H1 (cell line): ENCODE results near the gene DCDC1. TPM values are rescaled to one million over a fixed set of nuclear protein-coding genes. Genes with fewer than 3 reads are reported as not detected.

Experiments
- CTCF ChIA-PET: fragments of 300-600 bp; sonication (Branson Sonifier 250); formaldehyde crosslinking; loops from one replicate; lab custom pipeline; 2021; ENCODE audit not compliant: partially characterized antibody; lab: Charles Lee
- POLR2A ChIA-PET: fragments of 300-600 bp; sonication (Branson Sonifier 250); formaldehyde crosslinking; loops from one replicate; lab custom pipeline; 2021; ENCODE audit warnings: inconsistent platforms; ENCODE audit not compliant: partially characterized antibody; lab: Charles Lee
- DNase-seq, 2 experiments: peaks; one replicate each; pipeline versions ENCODE4 v3.0.0 to v3.0.0-alpha.2; 2010 to 2022; ENCODE audit warnings: low spot score in 2 of 2, low read depth in 1 of 2, mixed read lengths in 1 of 2
- FAIRE-seq: peaks from 2 replicates; lab custom pipeline; 2011; peaks lifted over from hg19 to GRCh38; lab: Jason Lieb, UNC
- H2AFZ ChIP-seq: 2 replicates; pipeline ENCODE4 v1.8.1; 2012; ENCODE audit warnings: low read length, inconsistent platforms
- H2AK5ac ChIP-seq: 2 replicates; pipeline ENCODE4 v1.6.1; 2013; ENCODE audit warnings: low read depth, low read length
- H2BK120ac ChIP-seq: replicated peaks from 2 replicates; pipeline ENCODE3; 2013; ENCODE audit warnings: low read depth, low read length, inconsistent platforms
- H2BK12ac ChIP-seq: 2 replicates; pipeline ENCODE4 v1.6.1; 2013; ENCODE audit warnings: low read depth, low read length
- H2BK15ac ChIP-seq: 2 replicates; pipeline ENCODE4 v1.6.1; 2013; ENCODE audit warnings: low read length
- H2BK20ac ChIP-seq: 2 replicates; pipeline ENCODE4 v1.6.1; 2013; ENCODE audit warnings: low read length
- H2BK5ac ChIP-seq: 2 replicates; pipeline ENCODE4 v1.6.1; 2013; ENCODE audit warnings: low read depth, low read length
- H3K14ac ChIP-seq: 2 replicates; pipeline ENCODE4 v1.6.1; 2013; ENCODE audit warnings: inconsistent platforms; ENCODE audit not compliant: insufficient read length
- H3K18ac ChIP-seq: 2 replicates; pipeline ENCODE4 v1.6.1; 2013; ENCODE audit warnings: low read length; ENCODE audit errors: extremely low read depth
- H3K23ac ChIP-seq: 2 replicates; pipeline ENCODE4 v1.6.1; 2013; ENCODE audit warnings: inconsistent platforms; ENCODE audit not compliant: insufficient read length
- H3K23me2 ChIP-seq: 2 replicates; pipeline ENCODE4 v1.6.1; 2013; ENCODE audit warnings: low read depth, low read length
- H3K27ac ChIP-seq: 2 replicates; pipeline ENCODE4 v1.6.1; 2011; ENCODE audit warnings: low read depth, low read length, inconsistent platforms
- H3K27me3 ChIP-seq, 4 experiments: replicated peaks in 1 of 4; 1 replicate in 1 of 4; 2 replicates in 3 of 4; pipeline versions ENCODE4 v1.6.1 to v1.8.1; 2011 to 2013; ENCODE audit warnings: low read length in 3 of 4, mild to moderate bottlenecking in 3 of 4, inconsistent platforms in 2 of 4, mixed read lengths in 2 of 4, moderate library complexity in 1 of 4; ENCODE audit not compliant: control insufficient read depth in 3 of 4, insufficient read depth in 3 of 4; ENCODE audit errors: extremely low read depth in 1 of 4
- H3K36me3 ChIP-seq, 4 experiments: 2 replicates each; pipeline versions ENCODE4 v1.6.1 to v1.8.1; 2011 to 2013; ENCODE audit warnings: mild to moderate bottlenecking in 4 of 4, low read length in 3 of 4, moderate library complexity in 2 of 4, control low read depth in 1 of 4, inconsistent platforms in 1 of 4; ENCODE audit not compliant: insufficient read depth in 4 of 4, control insufficient read depth in 2 of 4
- H3K4ac ChIP-seq: replicated peaks from 2 replicates; pipeline ENCODE3; 2013; ENCODE audit warnings: low read length, low read depth, mixed read lengths, inconsistent platforms; ENCODE audit not compliant: insufficient read length
- H3K4me1 ChIP-seq, 4 experiments: replicated peaks in 1 of 4; 1 replicate in 1 of 4; 2 replicates in 3 of 4; pipeline versions ENCODE4 v1.6.1 to v1.8.1; 2011 to 2013; ENCODE audit warnings: low read length in 3 of 4, inconsistent platforms in 2 of 4, mixed read lengths in 1 of 4; ENCODE audit not compliant: insufficient read depth in 4 of 4, control insufficient read depth in 3 of 4
- H3K4me2 ChIP-seq, 2 experiments: 2 replicates each; pipeline versions ENCODE4 v1.6.1 to v1.8.1; 2011 to 2013; ENCODE audit warnings: low read depth in 2 of 2, low read length in 2 of 2, control low read depth in 1 of 2, inconsistent platforms in 1 of 2, mild to moderate bottlenecking in 1 of 2; ENCODE audit not compliant: insufficient read depth in 1 of 2
- H3K4me3 ChIP-seq, 4 experiments: fragments of 200-600, 300-600 bp in 1 of 4; sonication (generic), shearing (Covaris generic), sonication (Bioruptor Twin) in 1 of 4; 2 replicates each; pipeline versions ENCODE4 v1.5.1 to v1.8.1; 2011 to 2016; ENCODE audit warnings: low read length in 4 of 4, low read depth in 3 of 4, control low read depth in 2 of 4, inconsistent platforms in 2 of 4, mild to moderate bottlenecking in 2 of 4, mixed read lengths in 1 of 4, moderate library complexity in 1 of 4; ENCODE audit not compliant: insufficient read depth in 2 of 4; ENCODE audit errors: extremely low read depth in 1 of 4
- H3K56ac ChIP-seq: replicated peaks from 2 replicates; pipeline ENCODE3; 2013; ENCODE audit warnings: low read depth, mild to moderate bottlenecking, mixed read lengths, low read length, inconsistent platforms; ENCODE audit not compliant: insufficient read length
- H3K79me1 ChIP-seq: 2 replicates; pipeline ENCODE4 v1.6.1; 2013; ENCODE audit warnings: low read depth, low read length, control low read depth
- H3K79me2 ChIP-seq, 2 experiments: 2 replicates each; pipeline versions ENCODE4 v1.6.1 to v1.8.1; 2012 to 2013; ENCODE audit warnings: low read length in 2 of 2, mild to moderate bottlenecking in 2 of 2, inconsistent platforms in 1 of 2; ENCODE audit not compliant: insufficient read depth in 2 of 2, control insufficient read depth in 1 of 2
- H3K9ac ChIP-seq, 4 experiments: replicated peaks in 1 of 4; 1 replicate in 1 of 4; 2 replicates in 3 of 4; pipeline versions ENCODE4 v1.6.1 to v1.8.1; 2011 to 2013; ENCODE audit warnings: low read depth in 3 of 4, low read length in 3 of 4, control low read depth in 2 of 4, mild to moderate bottlenecking in 2 of 4, moderate library complexity in 2 of 4, inconsistent platforms in 1 of 4; ENCODE audit errors: extremely low read depth in 1 of 4
- H3K9me3 ChIP-seq, 2 experiments: 2 replicates each; pipeline versions ENCODE4 v1.6.1 to v1.8.1; 2012 to 2013; ENCODE audit warnings: mild to moderate bottlenecking in 2 of 2, moderate library complexity in 2 of 2, control low read depth in 1 of 2, inconsistent platforms in 1 of 2, low read depth in 1 of 2, low read length in 1 of 2, mixed read lengths in 1 of 2; ENCODE audit not compliant: insufficient read depth in 2 of 2
- H4K20me1 ChIP-seq, 2 experiments: replicated peaks in 1 of 2; 2 replicates each; pipeline versions ENCODE3 to v1.8.1; 2011 to 2013; ENCODE audit warnings: inconsistent platforms in 2 of 2, low read length in 2 of 2, mild to moderate bottlenecking in 1 of 2; ENCODE audit not compliant: insufficient read depth in 2 of 2, control insufficient read depth in 1 of 2
- H4K5ac ChIP-seq: 2 replicates; pipeline ENCODE4 v1.6.1; 2013; ENCODE audit warnings: low read length, low read depth, mixed read lengths, inconsistent platforms; ENCODE audit not compliant: insufficient read length
- H4K8ac ChIP-seq: 2 replicates; pipeline ENCODE4 v1.8.0; 2013; ENCODE audit warnings: mild to moderate bottlenecking, moderate library complexity, low read length, inconsistent platforms; ENCODE audit not compliant: insufficient read depth; ENCODE audit errors: extremely low read depth
- H4K91ac ChIP-seq: replicated peaks from 2 replicates; pipeline ENCODE3; 2013; ENCODE audit warnings: low read length, mixed read lengths, inconsistent platforms; ENCODE audit not compliant: insufficient read length
- ASH2L ChIP-seq: fragments of 200-600, 300-600 bp; sonication (generic); IDR thresholded peaks from one replicate; pipeline ENCODE4 v1.7.1; 2017; ENCODE audit warnings: low read length
- BRCA1 ChIP-seq: IDR thresholded peaks from 2 replicates; pipeline ENCODE4 v1.6.1; 2012; ENCODE audit warnings: low read depth, low read length, improper control_type of control experiment
- EP300 ChIP-seq, 2 experiments: IDR thresholded peaks; 1 replicate in 1 of 2; 2 replicates in 1 of 2; pipeline ENCODE4 v1.6.1; 2011 to 2012; ENCODE audit warnings: low read depth in 2 of 2, low read length in 2 of 2, mild to moderate bottlenecking in 2 of 2, borderline replicate concordance in 1 of 2, inconsistent platforms in 1 of 2, moderate library complexity in 1 of 2
- EZH2 ChIP-seq: fragments of 200-600 bp; sonication (generic); IDR thresholded peaks from 2 replicates; pipeline ENCODE4 v1.7.1; 2012; ENCODE audit warnings: low read depth, mild to moderate bottlenecking, moderate library complexity, low read length, inconsistent platforms; ENCODE audit not compliant: severe bottlenecking
- FOSL1 ChIP-seq: IDR thresholded peaks from 2 replicates; pipeline ENCODE4 v1.6.1; 2011; ENCODE audit warnings: mild to moderate bottlenecking, low read depth, low read length, moderate library complexity; ENCODE audit not compliant: insufficient read depth
- GABPA ChIP-seq: IDR thresholded peaks from 2 replicates; pipeline ENCODE4 v1.6.1; 2011; ENCODE audit warnings: mild to moderate bottlenecking, low read length, moderate library complexity, borderline replicate concordance; ENCODE audit not compliant: insufficient read depth
- MAFK ChIP-seq: IDR thresholded peaks from 2 replicates; pipeline ENCODE4 v1.6.1; 2012; ENCODE audit warnings: low read depth, mild to moderate bottlenecking, improper control_type of control experiment, low read length
- PHF8 ChIP-seq: fragments of 200-600 bp; sonication (generic); conservative IDR thresholded peaks from 2 replicates; pipeline ENCODE4 v1.7.1; 2012; ENCODE audit warnings: low read depth, mild to moderate bottlenecking, inconsistent platforms, low read length, moderate library complexity
- RBBP5 ChIP-seq: IDR thresholded peaks from 2 replicates; pipeline ENCODE4 v1.7.1; 2012; ENCODE audit warnings: low read depth, mild to moderate bottlenecking, inconsistent platforms, low read length, moderate library complexity, borderline replicate concordance
- SIN3A ChIP-seq, 2 experiments: IDR thresholded peaks in 1 of 2; conservative IDR thresholded peaks in 1 of 2; 2 replicates each; pipeline ENCODE4 v1.6.1; 2011 to 2012; ENCODE audit warnings: low read length in 2 of 2, improper control_type of control experiment in 1 of 2, low read depth in 1 of 2, mild to moderate bottlenecking in 1 of 2
- SIX5 ChIP-seq: IDR thresholded peaks from 2 replicates; pipeline ENCODE4 v1.6.1; 2011; ENCODE audit warnings: mild to moderate bottlenecking, low read depth, low read length
- SP1 ChIP-seq: IDR thresholded peaks from 2 replicates; pipeline ENCODE4 v1.6.1; 2011; ENCODE audit warnings: low read depth, low read length
- WGBS, 2 experiments: shearing (Covaris generic) in 1 of 2; methylation state at CpG; one replicate each; pipeline versions ENCODE4 v1.1.6 to v1.1.7; 2013 to 2015; ENCODE audit warnings: low lambda C conversion rate in 2 of 2, mixed read lengths in 2 of 2, inconsistent platforms in 1 of 2, low coverage in 1 of 2, missing lambda C conversion rate in 1 of 2; ENCODE audit not compliant: insufficient replicate concordance in 2 of 2, insufficient coverage in 1 of 2, insufficient read length in 1 of 2; ENCODE audit errors: extremely low coverage in 1 of 2, missing lambda C conversion rate in 1 of 2; 5-methylcytosine and 5-hydroxymethylcytosine counted together
- polyA plus RNA-seq, 7 experiments: library from polyadenylated mRNA; depleted of rRNA in 3 of 7; stranded (reverse) in 5 of 7; unstranded in 2 of 7; fragments of >200 nt in 5 of 7; fragments of 200-250 nt in 2 of 7; gene quantifications; 1 replicate in 5 of 7; 2 replicates in 1 of 7; 4 replicates in 1 of 7; pipeline versions ENCODE4 v1.2.1 to v1.2.3, GENCODE V29; 2011 to 2013; ENCODE audit warnings: missing spikeins in 2 of 7, mixed read lengths in 2 of 7
- total RNA-seq: library from RNA; stranded (reverse); fragmentation: NEBNext Ultra II Directional; extraction: Animal tissue kit (Norgen Biotek cat#: 25700); gene quantifications from 2 replicates; pipeline ENCODE4 v1.2.1, GENCODE V29; 2021

Gene DCDC1
- total and polyA plus RNA-seq, 2 of the 8 experiments (the other 6 are each of a cell fraction or from before 2014, with no cell fraction given), result 0.15 to 0.56 TPM

GRCh38 chr11:31060880-31061279 lies 308.7 kb downstream of the DCDC1 start:
- Histone ChIP-seq H3K27me3 (no peaks in the 10 kb centered on the region), H4K91ac (no peak overlapping the region), H3K79me2 (no peaks in the 10 kb centered on the region), H2BK120ac (no peak overlapping the region), H2AK5ac (no peak overlapping the region), H2BK15ac (no peak overlapping the region), H3K9me3 (no peaks in the 10 kb centered on the region), H4K8ac (no peak overlapping the region), H2BK20ac (no peak overlapping the region), H2BK12ac (no peak overlapping the region), H4K5ac (no peak overlapping the region), H3K4me2 (no peak overlapping the region), H3K14ac (no peak overlapping the region), H3K36me3 (no peaks in the 10 kb centered on the region), H3K56ac (no peak overlapping the region), H3K4me3 (no peak overlapping the region), H3K79me1 (no peaks in the 10 kb centered on the region), H3K27ac (no peak overlapping the region), H3K23me2 (no peaks in the 10 kb centered on the region), H2BK5ac (no peak overlapping the region), H3K9ac (peak overlapping the region in 1 of 4 experiments; percentile 34; a peak in 1 of 7 replicates), H3K18ac (no peak overlapping the region), H2AFZ (peak overlapping the region; percentile 92; the same call in 1 of the 2 replicates), H3K23ac (no peak overlapping the region), H3K4ac (no peak overlapping the region), H3K4me1 (no peaks in the 10 kb centered on the region), H4K20me1 (no peaks in the 10 kb centered on the region)
- ChIA-PET CTCF (interaction anchor here (1.5 kb wide), 1 partner anchor 101 kb away, joined by 5 read pairs; no protein-coding TSS in a partner anchor), POLR2A (no interaction called here)
- no peak for FAIRE-seq
- DNase-seq, result no peak
- WGBS, 2 experiments, result 94% methylated on average over 2 of the region's 2 CpGs; no CpG with 5 or more reads in 1 of the 2 experiments
- no peak for TF ChIP-seq SP1
- TF ChIP-seq GABPA, result no peak
- no peak for TF ChIP-seq EP300 (IDR thresholded peaks at IDR 0.05; ENCODE audit: borderline replicate concordance in 1 of 2, low read depth in 2 of 2, low read length in 2 of 2)
- no peak for TF ChIP-seq RBBP5
- no peak for TF ChIP-seq PHF8
- TF ChIP-seq ASH2L, result no peak
- no peak for TF ChIP-seq BRCA1
- no peak for TF ChIP-seq SIX5
- TF ChIP-seq SIN3A (conservative IDR thresholded peaks at IDR 0.05 in 1 of 2, IDR thresholded peaks at IDR 0.05 in 1 of 2; ENCODE audit: low read depth in 1 of 2, low read length in 2 of 2), result no peak
- no peak for TF ChIP-seq EZH2
- TF ChIP-seq FOSL1, result no peak
- TF ChIP-seq MAFK, result no peak
